ENCODE measurements around the gene WNK2.

GRCh38 chr9:93261281-93261680 lies 77.3 kb downstream of the WNK2 start:
- TF ChIP-seq CTCF (IDR thresholded peaks at IDR 0.05; ENCODE audit: low read depth, low read length) (peak; percentile 25; the same call in 1 of the 2 replicates), EZH2phosphoT487 (IDR thresholded peaks at IDR 0.05; ENCODE audit: low read depth) (no peak)

Data from OCI-LY3 (cell line).